Mesothelial cell of epicardium (in vitro differentiated cells): ENCODE measurements around the gene PGBD5. TPM values are rescaled to one million over a fixed set of nuclear protein-coding genes. Genes with fewer than 3 reads are reported as not detected.
A peak's percentile ranks its signal among the peaks of the same experiment; 100 is the strongest.

ENCODE experiments used
- DNase-seq, 2 experiments: peaks; one replicate each; pipeline ENCODE4 v3.0.0; 2021; ENCODE audit warnings: low spot score in 2 of 2; ENCODE audit not compliant: unreplicated experiment in 2 of 2
- H3K27ac Mint-ChIP-seq: 2 replicates; pipeline ENCODE4 v1.8.0; 2021; ENCODE audit warnings: mixed read lengths
- H3K27me3 Mint-ChIP-seq: 2 replicates; pipeline ENCODE4 v1.8.0; 2021; ENCODE audit warnings: low read depth, mixed read lengths
- H3K36me3 Mint-ChIP-seq: 2 replicates; pipeline ENCODE4 v1.8.0; 2021; ENCODE audit warnings: mixed read lengths
- H3K4me1 Mint-ChIP-seq: 2 replicates; pipeline ENCODE4 v1.8.0; 2021; ENCODE audit warnings: mixed read lengths
- H3K4me3 Mint-ChIP-seq: 2 replicates; pipeline ENCODE4 v1.8.0; 2021; ENCODE audit warnings: mild to moderate bottlenecking, moderate library complexity, mixed read lengths
- H3K9me3 Mint-ChIP-seq: 2 replicates; pipeline ENCODE4 v1.8.0; 2021; ENCODE audit warnings: mixed read lengths
- total RNA-seq: library from RNA; stranded (reverse); gene quantifications from 3 replicates; pipeline ENCODE4 v1.2.1, GENCODE V29; 2021
- TF ChIP-seq, protein P1 (sequence below): fragments of 200-600 bp; sonication (generic); IDR thresholded peaks from one replicate; pipeline ENCODE4 v1.5.0; 2021; ENCODE audit warnings: antibody characterized with exemption; ENCODE audit not compliant: unreplicated experiment

The PGBD5 gene
- total RNA-seq, 1 donor from 2014 or later, result 0.94 TPM

DNA sequence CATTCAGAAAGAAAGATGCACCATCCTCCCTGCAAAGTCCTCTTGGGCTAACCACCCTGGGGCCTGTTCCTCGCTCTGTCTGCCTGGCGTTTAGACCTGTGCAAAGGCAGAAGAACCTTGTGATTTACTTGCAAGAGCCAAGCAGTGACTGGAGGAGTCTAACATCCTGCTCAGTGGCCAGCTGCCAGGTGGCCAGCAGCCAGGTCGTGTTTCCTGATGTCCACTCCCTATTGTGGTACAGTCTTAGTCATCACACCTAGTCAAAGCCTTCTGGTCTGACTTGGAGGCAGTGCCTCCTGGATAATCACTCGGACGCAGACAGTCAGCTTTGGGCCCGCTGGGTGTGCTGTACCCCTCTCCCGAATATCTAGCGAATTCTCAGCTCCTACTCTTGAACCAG lies 118.1 kb downstream of the PGBD5 start:
- DNase-seq, result peak in 1 of 2 experiments; percentile 60
- Mint-ChIP-seq H3K4me3 (no peak overlapping the region), H3K9me3 (no peaks in the 10 kb centered on the region), H3K27ac (peak overlapping the region; percentile 8), H3K36me3 (no peaks in the 10 kb centered on the region), H3K27me3 (peaks cover 13% of the 10 kb centered on the region), H3K4me1 (peaks cover 21% of the 10 kb centered on the region)
- TF ChIP-seq, protein P1, sequence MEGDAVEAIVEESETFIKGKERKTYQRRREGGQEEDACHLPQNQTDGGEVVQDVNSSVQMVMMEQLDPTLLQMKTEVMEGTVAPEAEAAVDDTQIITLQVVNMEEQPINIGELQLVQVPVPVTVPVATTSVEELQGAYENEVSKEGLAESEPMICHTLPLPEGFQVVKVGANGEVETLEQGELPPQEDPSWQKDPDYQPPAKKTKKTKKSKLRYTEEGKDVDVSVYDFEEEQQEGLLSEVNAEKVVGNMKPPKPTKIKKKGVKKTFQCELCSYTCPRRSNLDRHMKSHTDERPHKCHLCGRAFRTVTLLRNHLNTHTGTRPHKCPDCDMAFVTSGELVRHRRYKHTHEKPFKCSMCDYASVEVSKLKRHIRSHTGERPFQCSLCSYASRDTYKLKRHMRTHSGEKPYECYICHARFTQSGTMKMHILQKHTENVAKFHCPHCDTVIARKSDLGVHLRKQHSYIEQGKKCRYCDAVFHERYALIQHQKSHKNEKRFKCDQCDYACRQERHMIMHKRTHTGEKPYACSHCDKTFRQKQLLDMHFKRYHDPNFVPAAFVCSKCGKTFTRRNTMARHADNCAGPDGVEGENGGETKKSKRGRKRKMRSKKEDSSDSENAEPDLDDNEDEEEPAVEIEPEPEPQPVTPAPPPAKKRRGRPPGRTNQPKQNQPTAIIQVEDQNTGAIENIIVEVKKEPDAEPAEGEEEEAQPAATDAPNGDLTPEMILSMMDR, result no peak

DNA sequence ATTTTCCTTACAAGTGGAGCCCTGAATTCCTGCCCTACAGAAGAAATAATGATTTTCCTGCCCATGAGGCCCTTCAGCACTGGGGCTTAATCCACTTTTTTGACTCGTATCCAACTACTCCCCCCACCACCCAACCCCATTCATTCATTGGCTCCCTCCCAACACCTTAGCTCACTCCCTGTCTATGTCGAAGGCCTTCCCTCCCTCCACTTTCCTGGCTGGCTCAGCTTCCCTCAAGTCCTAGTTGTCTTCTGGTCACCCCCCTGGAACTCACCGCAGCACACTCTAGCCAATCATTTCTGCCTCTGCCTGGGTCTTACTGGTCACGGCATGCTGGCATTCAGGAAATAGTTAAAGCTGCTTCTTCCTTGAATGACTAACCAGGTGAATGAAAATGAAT lies 118.9 kb downstream of the PGBD5 start:
- H3K9me3 Mint-ChIP-seq, result no peaks in the 10 kb centered on the region
- no peak for DNase-seq
- no peak overlapping the region for H3K4me3 Mint-ChIP-seq
- no peaks in the 10 kb centered on the region for H3K36me3 Mint-ChIP-seq
- peaks cover 21% of the 10 kb centered on the region for H3K4me1 Mint-ChIP-seq
- TF ChIP-seq, protein P1, result no peak
- H3K27ac Mint-ChIP-seq, result peak overlapping the region; percentile 8
- peaks cover 11% of the 10 kb centered on the region for H3K27me3 Mint-ChIP-seq

DNA sequence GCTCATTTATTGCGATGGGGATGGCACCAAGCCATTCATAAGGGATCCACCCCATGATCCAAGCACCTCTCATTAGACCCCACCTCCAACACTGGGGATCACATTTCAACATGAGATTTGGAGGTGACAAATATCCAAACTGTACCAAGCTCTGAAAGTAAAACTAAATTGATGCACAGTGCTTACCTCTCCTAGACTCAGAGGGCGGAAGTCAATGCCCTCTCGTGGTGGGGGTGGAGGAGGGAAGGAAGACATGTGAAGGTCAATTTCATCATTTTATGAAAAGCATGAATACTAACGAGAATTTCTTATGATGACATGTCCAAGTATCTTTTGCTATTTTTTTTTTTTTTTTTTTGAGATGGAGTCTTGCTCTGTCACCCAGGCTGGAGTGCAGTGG lies 120.0 kb downstream of the PGBD5 start:
- H3K27ac Mint-ChIP-seq, result no peak overlapping the region
- H3K36me3 Mint-ChIP-seq, result no peaks in the 10 kb centered on the region
- TF ChIP-seq, protein P1, result no peak
- no peak for DNase-seq
- no peaks in the 10 kb centered on the region for H3K9me3 Mint-ChIP-seq
- H3K27me3 Mint-ChIP-seq, result peaks cover 6% of the 10 kb centered on the region
- H3K4me1 Mint-ChIP-seq, result peaks cover 21% of the 10 kb centered on the region
- no peak overlapping the region for H3K4me3 Mint-ChIP-seq

DNA sequence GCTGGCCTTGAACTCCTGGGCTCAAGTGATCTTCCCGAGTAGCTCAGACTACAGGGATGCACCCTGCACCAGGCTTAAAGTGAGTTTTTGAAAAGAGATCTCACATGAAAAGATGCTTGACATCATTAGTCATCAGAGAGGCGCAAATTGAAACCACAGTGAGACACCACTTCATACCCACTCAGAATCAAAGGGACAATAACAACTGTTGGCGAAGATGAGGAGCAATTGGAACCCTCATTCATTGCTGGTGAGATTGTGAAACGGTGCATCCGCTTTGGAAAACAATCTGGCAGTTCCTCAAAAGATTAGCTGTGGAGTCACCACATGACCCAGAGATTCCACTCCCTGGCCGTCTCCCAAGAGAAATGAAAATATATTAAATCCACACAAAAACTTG lies 122.3 kb downstream of the PGBD5 start:
- no peaks in the 10 kb centered on the region for H3K27me3 Mint-ChIP-seq
- peaks cover 21% of the 10 kb centered on the region for H3K4me1 Mint-ChIP-seq
- H3K27ac Mint-ChIP-seq, result no peak overlapping the region
- H3K4me3 Mint-ChIP-seq, result no peak overlapping the region
- TF ChIP-seq, protein P1, result no peak
- no peaks in the 10 kb centered on the region for H3K36me3 Mint-ChIP-seq
- H3K9me3 Mint-ChIP-seq, result no peaks in the 10 kb centered on the region
- no peak for DNase-seq

DNA sequence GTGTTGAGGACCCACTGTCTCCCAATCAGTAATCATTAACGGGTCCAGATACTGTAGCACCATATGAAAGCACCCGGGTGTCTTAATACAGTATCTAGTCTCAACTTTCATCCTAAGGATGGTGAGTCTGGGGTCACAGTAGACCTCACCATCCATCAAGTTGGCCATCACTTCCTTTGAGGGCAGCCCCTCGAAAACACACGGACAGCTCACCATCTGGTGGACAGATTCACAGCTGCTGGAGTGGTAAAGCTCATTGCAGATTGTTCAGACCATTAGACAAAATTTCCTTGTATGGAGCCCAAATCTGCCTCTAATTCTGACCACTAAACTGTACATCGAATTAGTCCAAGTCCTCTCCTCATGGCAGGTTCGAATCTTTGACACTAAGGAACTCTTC lies 123.1 kb downstream of the PGBD5 start:
- H3K36me3 Mint-ChIP-seq, result no peaks in the 10 kb centered on the region
- H3K4me3 Mint-ChIP-seq, result no peak overlapping the region
- TF ChIP-seq, protein P1, result no peak
- DNase-seq, result no peak
- no peaks in the 10 kb centered on the region for H3K9me3 Mint-ChIP-seq
- H3K27me3 Mint-ChIP-seq, result no peaks in the 10 kb centered on the region
- peaks cover 20% of the 10 kb centered on the region for H3K4me1 Mint-ChIP-seq
- no peak overlapping the region for H3K27ac Mint-ChIP-seq

DNA sequence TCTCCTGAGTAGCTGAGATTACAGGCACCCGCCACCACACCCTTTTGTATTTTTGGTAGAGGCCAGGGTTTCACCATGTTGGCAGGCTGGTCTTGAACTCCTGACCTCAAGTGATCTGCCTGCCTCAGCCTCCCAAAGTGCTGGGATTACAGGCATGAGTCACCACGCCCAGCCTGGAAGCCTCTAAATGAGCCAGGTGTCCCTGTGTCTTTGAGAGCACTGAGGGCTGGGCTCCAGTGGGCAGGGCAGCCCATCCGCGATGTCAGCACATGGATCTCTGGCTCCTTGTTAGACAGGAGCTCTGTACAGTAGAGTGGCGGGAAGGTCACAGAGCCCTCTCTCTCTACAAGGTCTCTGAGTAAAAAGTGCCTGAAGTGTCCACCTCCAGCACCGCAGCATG lies 124.3 kb downstream of the PGBD5 start:
- Mint-ChIP-seq H3K27me3 (peaks cover 2% of the 10 kb centered on the region), H3K9me3 (peaks cover 5% of the 10 kb centered on the region), H3K36me3 (no peaks in the 10 kb centered on the region), H3K4me3 (no peak overlapping the region), H3K27ac (no peak overlapping the region), H3K4me1 (peaks cover 7% of the 10 kb centered on the region)
- TF ChIP-seq, protein P1, result no peak
- DNase-seq, result no peak
